CD14-positive monocyte (primary cell): ENCODE measurements around the gene ADK. TPM values are rescaled to one million over a fixed set of nuclear protein-coding genes. Genes with fewer than 3 reads are reported as not detected.
"Not testable (repeated sequence)": the region's sequence is repeated elsewhere in the genome, so short reads cannot be mapped to it uniquely, and the experiment has no call there.

Experiments
- DNase-seq, 3 donors: peaks; one replicate each; pipeline ENCODE4 v3.0.0-alpha.2; 2011 to 2022
- H2AFZ ChIP-seq: 2 replicates; pipeline ENCODE4 v1.6.0; 2012; ENCODE audit warnings: mild to moderate bottlenecking, low read depth, low read length, inconsistent platforms; ENCODE audit not compliant: insufficient read depth, poor library complexity, severe bottlenecking
- H3K27ac ChIP-seq, 2 donors: 1 replicate in 1 of 2; 2 replicates in 1 of 2; pipeline ENCODE4 v1.5.1; 2012 to 2013; ENCODE audit warnings: low read length in 2 of 2, control low read depth in 1 of 2, inconsistent platforms in 1 of 2, low read depth in 1 of 2, mild to moderate bottlenecking in 1 of 2
- H3K27me3 ChIP-seq, 2 donors: one replicate each; pipeline versions ENCODE4 v1.6.0 to v1.6.1; 2011 to 2013; ENCODE audit warnings: low read length in 2 of 2; ENCODE audit not compliant: control insufficient read depth in 2 of 2, insufficient read depth in 2 of 2
- H3K36me3 ChIP-seq, 2 donors: replicated peaks in 1 of 2; 1 replicate in 1 of 2; 2 replicates in 1 of 2; pipeline versions ENCODE4 v1.5.1 to v1.6.1; 2012 to 2013; ENCODE audit warnings: low read length in 2 of 2, control low read depth in 1 of 2, inconsistent platforms in 1 of 2, mild to moderate bottlenecking in 1 of 2; ENCODE audit not compliant: insufficient read depth in 2 of 2, control insufficient read depth in 1 of 2
- H3K4me1 ChIP-seq, 2 donors: 1 replicate in 1 of 2; 2 replicates in 1 of 2; pipeline versions ENCODE4 v1.5.1 to v1.6.1; 2012 to 2013; ENCODE audit warnings: low read length in 2 of 2, control low read depth in 1 of 2, inconsistent platforms in 1 of 2, mild to moderate bottlenecking in 1 of 2, moderate library complexity in 1 of 2; ENCODE audit not compliant: insufficient read depth in 2 of 2, control insufficient read depth in 1 of 2
- H3K4me2 ChIP-seq: replicated peaks from 2 replicates; pipeline ENCODE3; 2012; ENCODE audit warnings: low read length, moderate library complexity, mild to moderate bottlenecking; ENCODE audit not compliant: poor library complexity, severe bottlenecking; ENCODE audit errors: extremely low read depth
- H3K4me3 ChIP-seq, 3 experiments: fragments of 200-600 bp in 1 of 3; sonication (generic) in 1 of 3; replicated peaks in 1 of 3; 1 replicate in 2 of 3; 2 replicates in 1 of 3; pipeline ENCODE4 v1.5.1; 2011 to 2013; ENCODE audit warnings: low read length in 3 of 3, mild to moderate bottlenecking in 3 of 3, control low read depth in 2 of 3, low read depth in 2 of 3, inconsistent platforms in 1 of 3, moderate library complexity in 1 of 3
- H3K79me2 ChIP-seq: 2 replicates; pipeline ENCODE4 v1.6.0; 2012; ENCODE audit warnings: mild to moderate bottlenecking, control low read depth, inconsistent platforms, low read length, moderate library complexity; ENCODE audit not compliant: insufficient read depth
- H3K9ac ChIP-seq: 2 replicates; pipeline ENCODE4 v1.6.0; 2017; ENCODE audit warnings: low read length, mild to moderate bottlenecking; ENCODE audit not compliant: insufficient read depth, poor library complexity, severe bottlenecking
- H3K9me3 ChIP-seq, 2 donors: replicated peaks in 1 of 2; 1 replicate in 1 of 2; 2 replicates in 1 of 2; pipeline versions ENCODE4 v1.5.1 to v1.6.1; 2012 to 2013; ENCODE audit warnings: low read length in 2 of 2, control low read depth in 1 of 2; ENCODE audit not compliant: control insufficient read depth in 1 of 2, insufficient read depth in 1 of 2
- H4K20me1 ChIP-seq: 2 replicates; pipeline ENCODE4 v1.6.0; 2012; ENCODE audit warnings: mild to moderate bottlenecking, low read length, control low read depth, moderate library complexity; ENCODE audit not compliant: insufficient read depth
- H3K27ac Mint-ChIP-seq, 7 donors: one replicate each; pipeline ENCODE4 v1.8.0; 2020; ENCODE audit warnings: mild to moderate bottlenecking in 7 of 7, mixed read lengths in 7 of 7, moderate library complexity in 6 of 7, inconsistent platforms in 2 of 7
- H3K27me3 Mint-ChIP-seq, 3 donors: one replicate each; pipeline ENCODE4 v1.8.0; 2021 to 2022; ENCODE audit warnings: low read depth in 3 of 3, mild to moderate bottlenecking in 3 of 3, mixed read lengths in 3 of 3, moderate library complexity in 3 of 3, inconsistent platforms in 1 of 3
- H3K36me3 Mint-ChIP-seq, 2 donors: one replicate each; pipeline ENCODE4 v1.8.0; 2020; ENCODE audit warnings: mixed read lengths in 2 of 2, inconsistent platforms in 1 of 2, mild to moderate bottlenecking in 1 of 2
- H3K4me1 Mint-ChIP-seq: one replicate; pipeline ENCODE4 v1.8.0; 2020; ENCODE audit warnings: mild to moderate bottlenecking, mixed read lengths
- H3K4me3 Mint-ChIP-seq, 2 donors: one replicate each; pipeline ENCODE4 v1.8.0; 2020; ENCODE audit warnings: mild to moderate bottlenecking in 2 of 2, mixed read lengths in 2 of 2, moderate library complexity in 1 of 2
- H3K9me3 Mint-ChIP-seq, 7 donors: one replicate each; pipeline ENCODE4 v1.8.0; 2020 to 2022; ENCODE audit warnings: mixed read lengths in 7 of 7, mild to moderate bottlenecking in 6 of 7, moderate library complexity in 6 of 7, inconsistent platforms in 2 of 7
- CTCF ChIP-seq: fragments of 200-600 bp; IDR thresholded peaks from one replicate; pipeline ENCODE4 v1.8.0; 2022; ENCODE audit warnings: antibody characterized with exemption, mild to moderate bottlenecking
- WGBS: methylation state at CpG from one replicate; pipeline ENCODE4 v1.1.5; 2013; ENCODE audit warnings: missing lambda C conversion rate; ENCODE audit not compliant: insufficient coverage; 5-methylcytosine and 5-hydroxymethylcytosine counted together
- intact Hi-C, 2 donors: fragments of 100-400 bp; cut with micrococcal nuclease; formaldehyde crosslinking; loops; one replicate each; pipeline versions ENCODE4 v1.15.0 to v1.15.1; 2023
- polyA plus RNA-seq, 3 donors: library from polyadenylated mRNA; depleted of rRNA in 1 of 3; unstranded in 2 of 3; stranded (reverse) in 1 of 3; fragments of 300-500 nt in 2 of 3; fragments of >200 nt in 1 of 3; fragmentation: Illumina TruSeq in 2 of 3; gene quantifications; 1 replicate in 2 of 3; 2 replicates in 1 of 3; pipeline ENCODE4 v1.2.3, GENCODE V29; 2012 to 2021

ADK gene
- polyA plus RNA-seq, 3 donors = 6.4 to 38.2 (median 35.7) TPM

GRCh38 chr10:74344306-74344705, 193.3 kb downstream of the ADK start:
- H3K27ac Mint-ChIP-seq = no peak overlapping the region
- peaks cover 5% of the 10 kb centered on the region for H3K4me1 Mint-ChIP-seq
- no peak for TF ChIP-seq CTCF
- Histone ChIP-seq H3K9me3 (peaks cover 17 to 32% of the 10 kb centered on the region in 2 donors), H3K27me3 (no peaks in the 10 kb centered on the region), H3K9ac (no peak overlapping the region), H3K4me3 (no peak overlapping the region), H3K4me1 (no peaks in the 10 kb centered on the region), H4K20me1 (no peaks in the 10 kb centered on the region), H3K4me2 (no peak overlapping the region), H3K79me2 (no peaks in the 10 kb centered on the region), H2AFZ (no peak overlapping the region), H3K36me3 (peaks cover 12 to 33% of the 10 kb centered on the region in 2 donors), H3K27ac (no peak overlapping the region)
- H3K36me3 Mint-ChIP-seq = peaks cover 35 to 50% of the 10 kb centered on the region in 2 donors
- 100% methylated on average over 1 of the region's 1 CpG for WGBS
- H3K4me3 Mint-ChIP-seq = no peak overlapping the region
- H3K27me3 Mint-ChIP-seq = peaks cover 0 to 2% (median 0%) of the 10 kb centered on the region in 3 donors
- H3K9me3 Mint-ChIP-seq = peaks cover 12 to 39% (median 29%) of the 10 kb centered on the region in 7 donors
- no peak for DNase-seq
- intact Hi-C loops = no loop called here

- Histone ChIP-seq H3K9me3 (peaks cover 17 to 30% of the 10 kb centered on the region in 2 donors), H3K79me2 (no peaks in the 10 kb centered on the region), H3K4me2 (no peak overlapping the region), H3K4me1 (no peaks in the 10 kb centered on the region), H3K36me3 (peaks cover 12 to 33% of the 10 kb centered on the region in 2 donors), H2AFZ (no peak overlapping the region), H3K9ac (no peak overlapping the region), H3K27ac (no peak overlapping the region), H4K20me1 (no peaks in the 10 kb centered on the region), H3K27me3 (no peaks in the 10 kb centered on the region), H3K4me3 (no peak overlapping the region)
- Mint-ChIP-seq H3K9me3 (peaks cover 17 to 46% (median 29%) of the 10 kb centered on the region in 7 donors), H3K4me1 (peaks cover 5% of the 10 kb centered on the region), H3K27me3 (peaks cover 0 to 3% (median 0%) of the 10 kb centered on the region in 3 donors), H3K4me3 (no peak overlapping the region), H3K36me3 (peaks cover 33 to 44% of the 10 kb centered on the region in 2 donors), H3K27ac (peak overlapping the region in 1 of 7 donors; percentile 79)
- intact Hi-C loops = no loop called here
- WGBS = 100% methylated on average over 5 of the region's 6 CpGs
- no peak for DNase-seq
- no peak for TF ChIP-seq CTCF
These were observed 196.5 kb downstream of the ADK start for GRCh38 chr10:74347522-74347921.

GRCh38 chr10:74353021-74353420, 202.0 kb downstream of the ADK start:
- not testable (repeated sequence) for H3K27me3 Mint-ChIP-seq, H3K4me3 Mint-ChIP-seq

More at GRCh38 chr10:74353021-74353420, 202.0 kb downstream of the ADK start:
- H3K9me3 ChIP-seq, DNase-seq, H3K36me3 ChIP-seq, H3K27ac ChIP-seq, H3K4me1 ChIP-seq, H3K4me1 Mint-ChIP-seq, H2AFZ ChIP-seq, H3K27ac Mint-ChIP-seq, H3K27me3 ChIP-seq, intact Hi-C loops, H3K9ac ChIP-seq, H3K4me3 ChIP-seq, H3K79me2 ChIP-seq, H4K20me1 ChIP-seq, H3K4me2 ChIP-seq: not testable (repeated sequence)
- H3K9me3 Mint-ChIP-seq = peaks cover 3 to 23% (median 8%) of the 10 kb centered on the region in 7 donors
- H3K36me3 Mint-ChIP-seq = peaks cover 7 to 12% of the 10 kb centered on the region in 2 donors
- WGBS = 100% methylated on average over 2 of the region's 3 CpGs
